Body of pancreas (tissue), 4 donors: Measurements from ENCODE around the gene ANKRD13D. TPM values are rescaled to one million over a fixed set of nuclear protein-coding genes. Genes with fewer than 3 reads are reported as not detected.

Experiments
- ATAC-seq: fragments of 150-250 bp; one replicate; pipeline ENCODE4 v1.9.1; 2016
- DNase-seq, 4 donors: peaks; one replicate each; pipeline ENCODE4 v3.0.0-alpha.2; 2019
- H3K27ac ChIP-seq, 4 donors: fragments of 200-600 bp; sonication (generic); 1 replicate in 3 of 4; 2 replicates in 1 of 4; pipeline versions ENCODE4 v1.5.1 to v1.6.1; 2016 to 2019; ENCODE audit warnings: mild to moderate bottlenecking in 1 of 4, mixed read lengths in 1 of 4, moderate library complexity in 1 of 4
- H3K27me3 ChIP-seq, 2 donors: fragments of 200-600 bp; sonication (generic); one replicate each; pipeline ENCODE4 v1.6.0; 2016; ENCODE audit warnings: mild to moderate bottlenecking in 1 of 2
- H3K36me3 ChIP-seq, 2 donors: fragments of 200-600 bp; sonication (generic); replicated peaks in 1 of 2; 2 replicates each; pipeline ENCODE4 v1.5.1; 2016; ENCODE audit warnings: low read depth in 2 of 2; ENCODE audit not compliant: insufficient read depth in 1 of 2
- H3K4me1 ChIP-seq: fragments of 200-600 bp; sonication (generic); one replicate; pipeline ENCODE4 v1.6.0; 2016
- H3K4me3 ChIP-seq, 2 donors: fragments of 200-600 bp; sonication (generic); 1 replicate in 1 of 2; 2 replicates in 1 of 2; pipeline ENCODE4 v1.5.1; 2016 to 2019
- H3K9me3 ChIP-seq, 3 donors: fragments of 200-600 bp; sonication (generic); 1 replicate in 2 of 3; 2 replicates in 1 of 3; pipeline ENCODE4 v1.5.1; 2016
- CTCF ChIP-seq, 7 experiments: fragments of 450-650 bp in 4 of 7; fragments of 200-600 bp in 3 of 7; sonication (generic) in 3 of 7; IDR thresholded peaks; one replicate each; pipeline ENCODE4 v1.5.1; 2016 to 2019; ENCODE audit warnings: antibody characterized with exemption in 7 of 7
- POLR2A ChIP-seq, 3 donors: fragments of 450-650 bp; IDR thresholded peaks; one replicate each; pipeline ENCODE4 v1.6.1; 2016; ENCODE audit warnings: antibody characterized with exemption in 3 of 3, mild to moderate bottlenecking in 2 of 3
- WGBS, 2 donors: methylation state at CpG; one replicate each; pipeline ENCODE4 v1.1.5; 2017; 5-methylcytosine and 5-hydroxymethylcytosine counted together
- intact Hi-C: fragments of 100-400 bp; cut with DNase I; formaldehyde crosslinking; loops from one replicate; pipeline ENCODE4 v1.15.1; 2023
- total RNA-seq, 2 donors: library from RNA; depleted of rRNA; stranded (reverse); fragments of >200 nt; gene quantifications; one replicate each; pipeline ENCODE4 v1.1.0, GENCODE V29; 2016

Gene ANKRD13D
- total RNA-seq, 2 donors from 2014 or later = 18.2 to 39.6 TPM

GRCh38 chr11:67298786-67299185 is 9.7 kb downstream of the ANKRD13D start:
- Histone ChIP-seq H3K27me3 (no peaks in the 10 kb centered on the region), H3K9me3 (no peaks in the 10 kb centered on the region), H3K36me3 (peaks cover 0 to 2% of the 10 kb centered on the region in 2 donors), H3K4me1 (peaks cover 19% of the 10 kb centered on the region), H3K4me3 (no peak overlapping the region), H3K27ac (no peak overlapping the region)
- ATAC-seq (no peak), DNase-seq (no peak)
- intact Hi-C loops = no loop called here
- TF ChIP-seq POLR2A (IDR thresholded peaks at IDR 0.05) (no peak), CTCF (IDR thresholded peaks at IDR 0.05) (no peak)
- 91 to 97% methylated on average over 5 to 7 of the region's 7 CpGs for WGBS, 2 donors

DNA sequence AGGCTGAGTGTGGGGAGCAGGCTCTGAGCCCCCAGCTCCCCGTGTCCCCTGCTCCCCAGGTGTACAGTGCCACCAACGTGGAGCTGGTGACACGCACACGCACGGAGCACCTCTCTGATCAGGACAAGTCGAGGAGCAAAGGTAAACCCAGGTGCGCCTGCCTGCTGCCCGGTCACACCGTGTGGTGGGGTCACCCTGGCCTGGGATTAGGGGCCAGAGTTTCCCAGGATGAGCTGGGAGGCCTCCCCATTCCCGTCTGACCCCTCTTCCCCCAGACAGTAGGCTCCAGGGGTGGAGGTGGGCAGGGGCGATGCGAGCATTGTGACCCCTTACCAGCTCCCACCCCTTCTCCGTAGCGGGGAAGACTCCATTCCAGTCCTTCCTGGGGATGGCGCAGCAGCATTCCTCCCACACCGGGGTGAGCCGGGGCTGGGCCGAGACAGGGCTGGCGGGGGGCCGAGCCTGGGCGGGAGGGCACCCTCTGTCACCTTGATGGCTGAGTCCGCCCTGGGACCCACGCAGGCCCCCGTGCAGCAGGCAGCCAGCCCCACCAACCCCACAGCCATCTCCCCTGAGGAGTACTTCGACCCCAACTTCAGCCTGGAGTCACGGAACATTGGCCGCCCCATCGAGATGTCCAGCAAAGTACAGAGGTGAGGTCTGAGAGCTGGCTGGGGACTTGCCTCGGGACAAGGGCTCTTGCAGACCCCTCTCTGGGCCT is 10.5 kb downstream of the ANKRD13D start:
- H3K36me3 ChIP-seq = peaks cover 0 to 2% of the 10 kb centered on the region in 2 donors
- ATAC-seq = no peak
- no peak for DNase-seq

DNA sequence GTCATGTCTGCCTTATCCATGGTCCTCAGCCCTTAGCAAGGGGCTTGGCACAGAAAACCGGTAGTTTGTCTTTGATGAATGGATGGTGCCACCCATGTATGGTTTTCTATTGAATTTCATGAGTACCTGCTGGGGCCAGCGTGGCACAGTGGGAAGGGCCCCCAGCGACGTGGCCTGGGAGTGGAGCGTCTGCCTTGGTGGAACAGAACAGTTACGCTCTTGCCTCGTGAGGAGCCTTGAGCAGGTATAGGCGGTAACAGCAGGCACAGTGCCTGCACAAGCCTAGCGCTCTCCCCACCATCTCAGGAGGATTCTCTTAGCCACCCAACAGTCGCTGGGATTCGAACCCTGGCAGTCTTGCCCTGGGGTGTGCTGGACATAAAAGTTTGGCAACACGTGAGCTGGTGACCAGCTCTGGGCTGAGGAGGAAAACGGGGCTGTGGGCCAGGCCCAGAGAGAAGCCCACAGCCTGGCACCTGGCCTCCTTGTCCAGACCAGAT is 11.2 kb downstream of the ANKRD13D start:
- DNase-seq (no peak), ATAC-seq (no peak)
- Histone ChIP-seq H3K27ac (no peak overlapping the region), H3K27me3 (no peaks in the 10 kb centered on the region), H3K9me3 (no peaks in the 10 kb centered on the region), H3K4me3 (no peak overlapping the region), H3K36me3 (peaks cover 0 to 2% of the 10 kb centered on the region in 2 donors), H3K4me1 (peaks cover 31% of the 10 kb centered on the region)
- no peak for TF ChIP-seq POLR2A (IDR thresholded peaks at IDR 0.05)
- TF ChIP-seq CTCF (IDR thresholded peaks at IDR 0.05) = no peak
- intact Hi-C loops = no loop called here
- 88 to 90% methylated on average over 9 to 13 of the region's 13 CpGs for WGBS, 2 donors

More for the DNA sequence above, 10.5 kb downstream of the ANKRD13D start:
- Histone ChIP-seq H3K4me1 (peaks cover 26% of the 10 kb centered on the region), H3K27ac (no peak overlapping the region), H3K27me3 (no peaks in the 10 kb centered on the region), H3K9me3 (no peaks in the 10 kb centered on the region), H3K4me3 (no peak overlapping the region)
- 85 to 90% methylated on average over 5 to 28 of the region's 29 CpGs for WGBS, 2 donors
- intact Hi-C loops = no loop called here
- TF ChIP-seq CTCF (IDR thresholded peaks at IDR 0.05) (no peak), POLR2A (IDR thresholded peaks at IDR 0.05) (no peak)

- ATAC-seq (no peak), DNase-seq (peak in 1 of 4 donors; percentile 14)
- Histone ChIP-seq H3K4me3 (no peak overlapping the region), H3K36me3 (peaks cover 0 to 2% of the 10 kb centered on the region in 2 donors), H3K27ac (no peak overlapping the region), H3K4me1 (peaks cover 34% of the 10 kb centered on the region), H3K27me3 (no peaks in the 10 kb centered on the region), H3K9me3 (no peaks in the 10 kb centered on the region)
- intact Hi-C loops = no loop called here
- TF ChIP-seq CTCF (IDR thresholded peaks at IDR 0.05) (no peak), POLR2A (IDR thresholded peaks at IDR 0.05) (no peak)
- 92% methylated on average over 18 to 22 of the region's 22 CpGs for WGBS, 2 donors
These were observed 11.7 kb downstream of the ANKRD13D start for GRCh38 chr11:67300756-67301312.
